ENCODE results near the gene NAT16. TPM values are rescaled to one million over a fixed set of nuclear protein-coding genes. Genes with fewer than 3 reads are reported as not detected.
A peak's percentile ranks its signal among the peaks of the same experiment; 100 is the strongest.

NAT16 gene
- total and polyA plus RNA-seq, 2 experiments from 2014 or later = 0.21 to 0.31 TPM

DNA sequence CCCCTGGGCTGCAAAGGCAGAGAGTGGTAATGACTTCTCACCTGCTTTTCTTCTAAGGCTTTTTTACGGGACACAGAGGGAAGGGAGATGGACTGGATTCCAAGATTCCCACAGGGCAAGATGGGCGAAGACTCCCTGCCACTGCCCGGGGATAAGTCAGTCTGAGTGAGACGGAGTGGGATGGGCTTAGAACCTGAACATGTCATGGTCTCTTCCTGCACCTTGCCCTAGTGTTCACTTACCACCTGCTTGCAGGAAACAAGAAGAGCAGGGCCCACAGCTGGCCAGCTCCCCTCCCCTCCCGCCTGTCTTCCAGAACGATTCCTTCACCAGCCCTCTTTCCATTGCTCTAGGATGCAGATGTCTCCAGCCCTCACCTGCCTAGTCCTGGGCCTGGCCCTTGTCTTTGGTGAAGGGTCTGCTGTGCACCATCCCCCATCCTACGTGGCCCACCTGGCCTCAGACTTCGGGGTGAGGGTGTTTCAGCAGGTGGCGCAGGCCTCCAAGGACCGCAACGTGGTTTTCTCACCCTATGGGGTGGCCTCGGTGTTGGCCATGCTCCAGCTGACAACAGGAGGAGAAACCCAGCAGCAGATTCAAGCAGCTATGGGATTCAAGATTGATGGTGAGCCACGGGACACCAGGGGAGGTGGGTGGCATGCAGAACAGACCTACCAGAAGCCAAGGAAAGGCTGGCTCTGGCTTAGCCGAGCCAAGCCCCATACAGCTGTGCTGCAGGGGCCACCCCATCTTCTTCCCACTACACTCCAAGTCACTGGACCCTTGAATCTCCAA lies 51.9 kb downstream of the NAT16 start:
- TF ChIP-seq ZNF331 (CRISPR knock-in tag; IDR thresholded peaks at IDR 0.05; ENCODE audit: low read depth) (no peak), STAT1 (IDR thresholded peaks at IDR 0.05; ENCODE audit: unreplicated experiment) (no peak), ZNF114 (CRISPR knock-in tag; IDR thresholded peaks at IDR 0.05) (no peak)
- Histone ChIP-seq H3K4me3 (no peak overlapping the region), H3K4me1 (ENCODE audit: insufficient read depth) (peaks cover 24% of the 10 kb centered on the region; the same call in 1 of the 2 replicates), H3K9me2 (ENCODE audit: insufficient read depth) (no peaks in the 10 kb centered on the region), H3K27ac (ENCODE audit: low read depth) (no peak overlapping the region), H3F3A (replicated peaks; ENCODE audit: low read depth) (0 out of 2 replicates have a peak, but pooled peaks cover 3% of the 10 kb centered on the region), H3K27me3 (ENCODE audit: insufficient read depth) (no peaks in the 10 kb centered on the region), H4K20me1 (replicated peaks; ENCODE audit: insufficient read depth) (no peaks in the 10 kb centered on the region), H3K4me2 (no peak overlapping the region), H3K79me2 (replicated peaks; ENCODE audit: insufficient read depth) (no peaks in the 10 kb centered on the region), H2AFZ (no peak overlapping the region), H3K36me3 (ENCODE audit: insufficient read depth) (no peaks in the 10 kb centered on the region)
- Mint-ChIP-seq H3K27ac (no peak overlapping the region), H3K4me1 (peaks cover 22% of the 10 kb centered on the region), H3K9me3 (peaks cover 8% of the 10 kb centered on the region; the same call in 2 of the 3 replicates), H3K4me3 (no peak overlapping the region), H3K36me3 (ENCODE audit: low read depth) (peaks cover 10% of the 10 kb centered on the region; the same call in 1 of the 3 replicates), H3K27me3 (ENCODE audit: insufficient read depth, low read depth, poor library complexity) (peaks cover 19% of the 10 kb centered on the region)
- ATAC-seq = no peak
- no peak for DNase-seq (ENCODE audit: low spot score)

DNA sequence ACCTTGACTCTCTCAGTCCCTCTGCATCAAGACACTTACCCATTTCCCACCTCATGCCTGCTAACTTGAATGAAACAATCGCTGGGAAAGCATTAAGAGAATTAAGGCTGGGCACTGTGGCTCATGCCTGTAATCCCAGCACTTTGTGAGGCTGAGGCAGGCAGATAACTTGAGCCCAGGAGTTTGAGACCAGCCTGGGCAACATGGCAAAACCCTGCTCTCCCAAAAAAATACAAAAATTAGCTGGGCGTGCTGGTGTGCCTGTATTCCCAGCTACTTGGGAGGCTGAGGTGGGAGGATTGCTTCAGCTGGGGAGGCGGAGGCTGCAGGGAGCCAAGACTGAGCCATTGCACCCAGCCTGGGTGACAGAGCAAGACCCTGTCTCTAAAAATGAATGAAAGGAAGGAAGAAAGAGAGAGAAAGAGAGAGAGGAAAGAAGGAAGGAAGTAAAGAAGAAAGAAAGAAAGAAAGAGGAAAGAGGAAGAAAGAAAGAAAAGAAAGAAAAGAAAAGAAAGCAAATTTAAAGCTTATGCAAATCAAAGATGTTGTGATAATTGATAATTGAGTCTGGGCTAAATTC lies 52.5 kb downstream of the NAT16 start:
- no peak overlapping the region for H3K27ac Mint-ChIP-seq
- H3F3A ChIP-seq (replicated peaks; ENCODE audit: low read depth) = 0 out of 2 replicates have a peak, but pooled peaks cover 6% of the 10 kb centered on the region
- no peak for TF ChIP-seq STAT1 (IDR thresholded peaks at IDR 0.05; ENCODE audit: unreplicated experiment)
- TF ChIP-seq EZH2 (IDR thresholded peaks at IDR 0.05; ENCODE audit: low read depth, unreplicated experiment) = no peak
- no peak for TF ChIP-seq POLR2AphosphoS5 (IDR thresholded peaks at IDR 0.05; ENCODE audit: low read depth)
- TF ChIP-seq, protein P1, sequence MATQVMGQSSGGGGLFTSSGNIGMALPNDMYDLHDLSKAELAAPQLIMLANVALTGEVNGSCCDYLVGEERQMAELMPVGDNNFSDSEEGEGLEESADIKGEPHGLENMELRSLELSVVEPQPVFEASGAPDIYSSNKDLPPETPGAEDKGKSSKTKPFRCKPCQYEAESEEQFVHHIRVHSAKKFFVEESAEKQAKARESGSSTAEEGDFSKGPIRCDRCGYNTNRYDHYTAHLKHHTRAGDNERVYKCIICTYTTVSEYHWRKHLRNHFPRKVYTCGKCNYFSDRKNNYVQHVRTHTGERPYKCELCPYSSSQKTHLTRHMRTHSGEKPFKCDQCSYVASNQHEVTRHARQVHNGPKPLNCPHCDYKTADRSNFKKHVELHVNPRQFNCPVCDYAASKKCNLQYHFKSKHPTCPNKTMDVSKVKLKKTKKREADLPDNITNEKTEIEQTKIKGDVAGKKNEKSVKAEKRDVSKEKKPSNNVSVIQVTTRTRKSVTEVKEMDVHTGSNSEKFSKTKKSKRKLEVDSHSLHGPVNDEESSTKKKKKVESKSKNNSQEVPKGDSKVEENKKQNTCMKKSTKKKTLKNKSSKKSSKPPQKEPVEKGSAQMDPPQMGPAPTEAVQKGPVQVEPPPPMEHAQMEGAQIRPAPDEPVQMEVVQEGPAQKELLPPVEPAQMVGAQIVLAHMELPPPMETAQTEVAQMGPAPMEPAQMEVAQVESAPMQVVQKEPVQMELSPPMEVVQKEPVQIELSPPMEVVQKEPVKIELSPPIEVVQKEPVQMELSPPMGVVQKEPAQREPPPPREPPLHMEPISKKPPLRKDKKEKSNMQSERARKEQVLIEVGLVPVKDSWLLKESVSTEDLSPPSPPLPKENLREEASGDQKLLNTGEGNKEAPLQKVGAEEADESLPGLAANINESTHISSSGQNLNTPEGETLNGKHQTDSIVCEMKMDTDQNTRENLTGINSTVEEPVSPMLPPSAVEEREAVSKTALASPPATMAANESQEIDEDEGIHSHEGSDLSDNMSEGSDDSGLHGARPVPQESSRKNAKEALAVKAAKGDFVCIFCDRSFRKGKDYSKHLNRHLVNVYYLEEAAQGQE (IDR thresholded peaks at IDR 0.05; ENCODE audit: unreplicated experiment) = no peak
- no peak for TF ChIP-seq EZH2phosphoT487 (IDR thresholded peaks at IDR 0.05; ENCODE audit: unreplicated experiment)
- TF ChIP-seq, protein P2, sequence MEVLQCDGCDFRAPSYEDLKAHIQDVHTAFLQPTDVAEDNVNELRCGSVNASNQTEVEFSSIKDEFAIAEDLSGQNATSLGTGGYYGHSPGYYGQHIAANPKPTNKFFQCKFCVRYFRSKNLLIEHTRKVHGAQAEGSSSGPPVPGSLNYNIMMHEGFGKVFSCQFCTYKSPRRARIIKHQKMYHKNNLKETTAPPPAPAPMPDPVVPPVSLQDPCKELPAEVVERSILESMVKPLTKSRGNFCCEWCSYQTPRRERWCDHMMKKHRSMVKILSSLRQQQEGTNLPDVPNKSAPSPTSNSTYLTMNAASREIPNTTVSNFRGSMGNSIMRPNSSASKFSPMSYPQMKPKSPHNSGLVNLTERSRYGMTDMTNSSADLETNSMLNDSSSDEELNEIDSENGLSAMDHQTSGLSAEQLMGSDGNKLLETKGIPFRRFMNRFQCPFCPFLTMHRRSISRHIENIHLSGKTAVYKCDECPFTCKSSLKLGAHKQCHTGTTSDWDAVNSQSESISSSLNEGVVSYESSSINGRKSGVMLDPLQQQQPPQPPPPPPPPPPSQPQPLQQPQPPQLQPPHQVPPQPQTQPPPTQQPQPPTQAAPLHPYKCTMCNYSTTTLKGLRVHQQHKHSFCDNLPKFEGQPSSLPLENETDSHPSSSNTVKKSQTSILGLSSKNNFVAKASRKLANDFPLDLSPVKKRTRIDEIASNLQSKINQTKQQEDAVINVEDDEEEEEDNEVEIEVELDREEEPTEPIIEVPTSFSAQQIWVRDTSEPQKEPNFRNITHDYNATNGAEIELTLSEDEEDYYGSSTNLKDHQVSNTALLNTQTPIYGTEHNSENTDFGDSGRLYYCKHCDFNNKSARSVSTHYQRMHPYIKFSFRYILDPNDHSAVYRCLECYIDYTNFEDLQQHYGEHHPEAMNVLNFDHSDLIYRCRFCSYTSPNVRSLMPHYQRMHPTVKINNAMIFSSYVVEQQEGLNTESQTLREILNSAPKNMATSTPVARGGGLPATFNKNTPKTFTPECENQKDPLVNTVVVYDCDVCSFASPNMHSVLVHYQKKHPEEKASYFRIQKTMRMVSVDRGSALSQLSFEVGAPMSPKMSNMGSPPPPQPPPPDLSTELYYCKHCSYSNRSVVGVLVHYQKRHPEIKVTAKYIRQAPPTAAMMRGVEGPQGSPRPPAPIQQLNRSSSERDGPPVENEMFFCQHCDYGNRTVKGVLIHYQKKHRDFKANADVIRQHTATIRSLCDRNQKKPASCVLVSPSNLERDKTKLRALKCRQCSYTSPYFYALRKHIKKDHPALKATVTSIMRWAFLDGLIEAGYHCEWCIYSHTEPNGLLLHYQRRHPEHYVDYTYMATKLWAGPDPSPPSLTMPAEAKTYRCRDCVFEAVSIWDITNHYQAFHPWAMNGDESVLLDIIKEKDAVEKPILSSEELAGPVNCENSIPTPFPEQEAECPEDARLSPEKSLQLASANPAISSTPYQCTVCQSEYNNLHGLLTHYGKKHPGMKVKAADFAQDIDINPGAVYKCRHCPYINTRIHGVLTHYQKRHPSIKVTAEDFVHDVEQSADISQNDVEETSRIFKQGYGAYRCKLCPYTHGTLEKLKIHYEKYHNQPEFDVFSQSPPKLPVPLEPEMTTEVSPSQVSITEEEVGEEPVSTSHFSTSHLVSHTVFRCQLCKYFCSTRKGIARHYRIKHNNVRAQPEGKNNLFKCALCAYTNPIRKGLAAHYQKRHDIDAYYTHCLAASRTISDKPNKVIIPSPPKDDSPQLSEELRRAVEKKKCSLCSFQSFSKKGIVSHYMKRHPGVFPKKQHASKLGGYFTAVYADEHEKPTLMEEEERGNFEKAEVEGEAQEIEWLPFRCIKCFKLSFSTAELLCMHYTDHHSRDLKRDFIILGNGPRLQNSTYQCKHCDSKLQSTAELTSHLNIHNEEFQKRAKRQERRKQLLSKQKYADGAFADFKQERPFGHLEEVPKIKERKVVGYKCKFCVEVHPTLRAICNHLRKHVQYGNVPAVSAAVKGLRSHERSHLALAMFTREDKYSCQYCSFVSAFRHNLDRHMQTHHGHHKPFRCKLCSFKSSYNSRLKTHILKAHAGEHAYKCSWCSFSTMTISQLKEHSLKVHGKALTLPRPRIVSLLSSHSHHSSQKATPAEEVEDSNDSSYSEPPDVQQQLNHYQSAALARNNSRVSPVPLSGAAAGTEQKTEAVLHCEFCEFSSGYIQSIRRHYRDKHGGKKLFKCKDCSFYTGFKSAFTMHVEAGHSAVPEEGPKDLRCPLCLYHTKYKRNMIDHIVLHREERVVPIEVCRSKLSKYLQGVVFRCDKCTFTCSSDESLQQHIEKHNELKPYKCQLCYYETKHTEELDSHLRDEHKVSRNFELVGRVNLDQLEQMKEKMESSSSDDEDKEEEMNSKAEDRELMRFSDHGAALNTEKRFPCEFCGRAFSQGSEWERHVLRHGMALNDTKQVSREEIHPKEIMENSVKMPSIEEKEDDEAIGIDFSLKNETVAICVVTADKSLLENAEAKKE (CRISPR knock-in tag; IDR thresholded peaks at IDR 0.05) = no peak
- TF ChIP-seq ZNF331 (CRISPR knock-in tag; IDR thresholded peaks at IDR 0.05; ENCODE audit: low read depth) = no peak
- no peak for TF ChIP-seq CREB1 (CRISPR knock-in tag; IDR thresholded peaks at IDR 0.05; ENCODE audit: low read depth)

More for the DNA sequence above, 52.5 kb downstream of the NAT16 start:
- Histone ChIP-seq H3K27ac (ENCODE audit: low read depth) (no peak overlapping the region), H3K4me1 (ENCODE audit: insufficient read depth) (peaks cover 30% of the 10 kb centered on the region; the same call in 1 of the 2 replicates), H3K9me2 (ENCODE audit: insufficient read depth) (no peaks in the 10 kb centered on the region), H2AFZ (peak overlapping the region; percentile 93), H3K79me2 (replicated peaks; ENCODE audit: insufficient read depth) (no peaks in the 10 kb centered on the region), H3K4me3 (peak overlapping the region; percentile 37; the same call in 1 of the 2 replicates), H3K36me3 (ENCODE audit: insufficient read depth) (no peaks in the 10 kb centered on the region), H3K4me2 (peak overlapping the region; percentile 65), H4K20me1 (replicated peaks; ENCODE audit: insufficient read depth) (no peaks in the 10 kb centered on the region), H3K27me3 (ENCODE audit: insufficient read depth) (no peaks in the 10 kb centered on the region)
- Mint-ChIP-seq H3K27me3 (ENCODE audit: insufficient read depth, low read depth, poor library complexity) (peaks cover 20% of the 10 kb centered on the region), H3K9me3 (peaks cover 8% of the 10 kb centered on the region; the same call in 2 of the 3 replicates), H3K36me3 (ENCODE audit: low read depth) (peaks cover 10% of the 10 kb centered on the region; the same call in 1 of the 3 replicates), H3K4me3 (peak overlapping the region; percentile 50), H3K4me1 (peaks cover 25% of the 10 kb centered on the region)
- no peak for ATAC-seq
- DNase-seq (ENCODE audit: low spot score) = no peak
